K562 (cell line): ENCODE measurements around the gene TBC1D10A. TPM values are rescaled to one million over a fixed set of nuclear protein-coding genes. Genes with fewer than 3 reads are reported as not detected.

Experiments
- ATAC-seq: fragments of 200-7000 bp; cut with Tn5 transposase; 3 replicates; pipeline ENCODE4 v1.9.1; 2020; ENCODE audit warnings: moderate library complexity
- BruUV-seq: library from RNA; stranded (reverse); fragments of 400-500 nt; replicated peaks from 2 replicates; lab custom pipeline; 2021; lab: Mats Ljungman, UMichigan
- CTCF ChIA-PET: fragments of 300-600 bp; formaldehyde crosslinking; extraction: SDS; loops from one replicate; lab custom pipeline; 2021; ENCODE audit warnings: low intra/inter-chr PET ratio; lab: Yijun Ruan, JAX
- POLR2A ChIA-PET: fragments of 300-600, 350-650 bp; sonication (Branson Sonifier 250); formaldehyde crosslinking; extraction: SDS; loops from one replicate; lab custom pipeline; 2021; ENCODE audit warnings: antibody characterized with exemption, inconsistent platforms; lab: Yijun Ruan, JAX
- DNase-seq, 4 experiments: peaks; one replicate each; pipeline versions ENCODE4 v3.0.0 to v3.0.0-alpha.2; 2011 to 2018; ENCODE audit warnings: low spot score in 3 of 4, mixed read lengths in 3 of 4; ENCODE audit errors: extremely low read depth in 1 of 4
- FAIRE-seq: peaks from 2 replicates; lab custom pipeline; 2011; peaks lifted over from hg19 to GRCh38; lab: Jason Lieb, UNC
- H2AFZ ChIP-seq: 2 replicates; pipeline ENCODE4 v1.6.0; 2011; ENCODE audit warnings: low read depth, low read length, control low read depth, inconsistent platforms
- H3K27ac ChIP-seq: fragments of 200-600 bp; 3 replicates; pipeline ENCODE4 v1.8.0; 2011; ENCODE audit warnings: low read depth, mild to moderate bottlenecking, control low read depth, inconsistent platforms, low read length, moderate library complexity, mixed read lengths; ENCODE audit errors: extremely low read depth
- H3K27me3 ChIP-seq, 2 experiments: fragments of 300-600 bp in 1 of 2; 2 replicates in 1 of 2; 3 replicates in 1 of 2; pipeline versions ENCODE4 v1.6.0 to v1.8.0; 2011; ENCODE audit warnings: inconsistent platforms in 2 of 2, low read length in 2 of 2, mild to moderate bottlenecking in 1 of 2, mixed read lengths in 1 of 2, moderate library complexity in 1 of 2; ENCODE audit not compliant: control insufficient read depth in 2 of 2, insufficient read depth in 2 of 2
- H3K36me3 ChIP-seq: fragments of 300-600 bp; 3 replicates; pipeline ENCODE4 v1.8.0; 2011; ENCODE audit warnings: mild to moderate bottlenecking, low read length, inconsistent platforms; ENCODE audit not compliant: control insufficient read depth, insufficient read depth
- H3K4me1 ChIP-seq, 2 experiments: fragments of 200-600 bp in 1 of 2; replicated peaks in 1 of 2; 2 replicates in 1 of 2; 3 replicates in 1 of 2; pipeline versions ENCODE4 v1.5.1 to v1.8.0; 2011; ENCODE audit warnings: inconsistent platforms in 2 of 2, low read length in 2 of 2, mild to moderate bottlenecking in 1 of 2, mixed read lengths in 1 of 2, moderate library complexity in 1 of 2; ENCODE audit not compliant: control insufficient read depth in 2 of 2, insufficient read depth in 2 of 2
- H3K4me2 ChIP-seq: 2 replicates; pipeline ENCODE4 v1.6.1; 2011; ENCODE audit warnings: low read length, control low read depth, inconsistent platforms, mixed read lengths; ENCODE audit not compliant: insufficient read depth
- H3K4me3 ChIP-seq: fragments of 200-600 bp; sonication (generic), shearing (Covaris generic); 2 replicates; pipeline ENCODE4 v1.5.1; 2016; ENCODE audit warnings: control low read depth, inconsistent platforms
- H3K79me2 ChIP-seq: fragments of 200-600 bp; 3 replicates; pipeline ENCODE4 v1.8.0; 2011; ENCODE audit warnings: low read length, inconsistent platforms; ENCODE audit not compliant: control insufficient read depth, insufficient read depth
- H3K9ac ChIP-seq, 2 experiments: 2 replicates each; pipeline versions ENCODE4 v1.6.0 to v1.6.1; 2011; ENCODE audit warnings: low read depth in 2 of 2, low read length in 2 of 2, control low read depth in 1 of 2, inconsistent platforms in 1 of 2, mild to moderate bottlenecking in 1 of 2, mixed read lengths in 1 of 2; ENCODE audit not compliant: insufficient read depth in 1 of 2
- H3K9me1 ChIP-seq: one replicate; pipeline ENCODE4 v1.6.0; 2011; ENCODE audit warnings: inconsistent platforms, mild to moderate bottlenecking, low read length, moderate library complexity; ENCODE audit not compliant: control insufficient read depth, insufficient read depth
- H3K9me3 ChIP-seq: replicated peaks from 2 replicates; pipeline ENCODE4 v1.5.1; 2011; ENCODE audit warnings: low read depth, low read length, inconsistent platforms; ENCODE audit not compliant: control insufficient read depth, insufficient read depth
- H4K20me1 ChIP-seq: replicated peaks from 2 replicates; pipeline ENCODE4 v1.6.1; 2011; ENCODE audit warnings: low read length, inconsistent platforms, mixed read lengths; ENCODE audit not compliant: control insufficient read depth, insufficient read depth
- CEBPB ChIP-seq: fragments of 450-650 bp; IDR thresholded peaks from 2 replicates; pipeline ENCODE4 v1.6.1; 2016; ENCODE audit warnings: missing genetic modification characterization, missing compliant biosample characterization
- CREB1 ChIP-seq, 2 experiments: sonication (generic) in 1 of 2; formaldehyde crosslinking in 1 of 2; IDR thresholded peaks; 2 replicates each; pipeline versions ENCODE4 v1.6.1 to v1.8.0; 2012 to 2022; ENCODE audit warnings: inconsistent platforms in 1 of 2, mild to moderate bottlenecking in 1 of 2, missing genetic modification reagents in 1 of 2, moderate library complexity in 1 of 2
- FOXK1 ChIP-seq: sonication (generic); formaldehyde crosslinking; IDR thresholded peaks from 2 replicates; pipeline ENCODE4 v1.8.0; 2022; ENCODE audit warnings: missing genetic modification reagents, mild to moderate bottlenecking, borderline replicate concordance
- GABPA ChIP-seq: fragments of 200-800 bp; sonication (Bioruptor generic); conservative IDR thresholded peaks from 2 replicates; pipeline ENCODE4 v1.6.1; 2016; ENCODE audit warnings: low read depth, missing genetic modification characterization, missing compliant biosample characterization
- MAFF ChIP-seq: IDR thresholded peaks from 2 replicates; pipeline ENCODE4 v1.6.1; 2012; ENCODE audit warnings: low read length, improper control_type of control experiment
- MAFK ChIP-seq: IDR thresholded peaks from 2 replicates; pipeline ENCODE4 v1.6.1; 2011; ENCODE audit warnings: low read length, improper control_type of control experiment
- NCOA1 ChIP-seq: fragments of 450-650 bp; IDR thresholded peaks from 2 replicates; pipeline ENCODE4 v1.6.1; 2016; ENCODE audit warnings: low read depth
- POLR2H ChIP-seq: IDR thresholded peaks from 2 replicates; pipeline ENCODE4 v1.6.1; 2016; ENCODE audit warnings: missing genetic modification characterization, low read depth, mild to moderate bottlenecking, control low read depth, missing compliant biosample characterization, moderate library complexity
- ZNF282 ChIP-seq: sonication (generic); formaldehyde crosslinking; IDR thresholded peaks from 2 replicates; pipeline ENCODE4 v1.8.1; 2023; ENCODE audit warnings: missing genetic modification reagents
- ZNF316 ChIP-seq: fragments of 450-650 bp; IDR thresholded peaks from 2 replicates; pipeline ENCODE4 v1.6.1; 2016
- ZNF507 ChIP-seq: conservative IDR thresholded peaks from 2 replicates; pipeline ENCODE4 v1.6.1; 2017; ENCODE audit warnings: missing genetic modification characterization, missing compliant biosample characterization
- WGBS: fragments of 100-300 bp; shearing (Covaris generic); methylation state at CpG from one replicate; pipeline ENCODE4 v1.1.6; 2016; ENCODE audit warnings: low coverage, mixed read lengths; ENCODE audit not compliant: insufficient coverage; ENCODE audit errors: missing lambda C conversion rate; 5-methylcytosine and 5-hydroxymethylcytosine counted together
- in situ Hi-C: fragments of 300-500 bp; cut with MboI; formaldehyde crosslinking; loops from 4 replicates; pipeline ENCODE4 v1.15.0; 2018; ENCODE audit warnings: inconsistent platforms, mixed read lengths
- intact Hi-C: fragments of 100-400 bp; cut with micrococcal nuclease; formaldehyde crosslinking; loops from 2 replicates; pipeline ENCODE4 v1.14.2; 2022
- polyA plus RNA-seq, 8 experiments: library from polyadenylated mRNA; depleted of rRNA in 4 of 8; stranded (reverse) in 5 of 8; unstranded in 3 of 8; fragments of >200 nt; fragmentation: Nextera tagmentation in 2 of 8; fragmentation: Illumina TruSeq in 1 of 8; extraction: Ambion mirVana in 2 of 8; extraction: Trizol in 1 of 8; gene quantifications; 2 replicates each; pipeline versions ENCODE4 v1.2.1 to v1.2.3, GENCODE V29; 2011 to 2014; ENCODE audit warnings: inconsistent platforms in 1 of 8, missing spikeins in 1 of 8
- total RNA-seq, 7 experiments: library from RNA; depleted of rRNA in 6 of 7; stranded (reverse); fragments of >200 nt in 6 of 7; fragmentation: Illumina TruSeq in 2 of 7; extraction: Trizol in 2 of 7; gene quantifications; 2 replicates each; pipeline versions ENCODE4 v1.2.1 to v1.2.3, GENCODE V29; 2011 to 2021; ENCODE audit warnings: low replicate concordance in 1 of 7
- TF ChIP-seq, protein P1 (sequence below): sonication (generic); formaldehyde crosslinking; IDR thresholded peaks from 2 replicates; pipeline ENCODE4 v1.5.0; 2020; ENCODE audit warnings: missing genetic modification reagents
- TF ChIP-seq, protein P2 (sequence below), 2 experiments: fragments of 450-650 bp in 1 of 2; sonication (generic) in 1 of 2; formaldehyde crosslinking in 1 of 2; IDR thresholded peaks in 1 of 2; conservative IDR thresholded peaks in 1 of 2; 2 replicates each; pipeline versions ENCODE4 v1.6.1 to v1.8.1; 2016 to 2023; ENCODE audit warnings: mild to moderate bottlenecking in 2 of 2, moderate library complexity in 2 of 2, inconsistent platforms in 1 of 2, missing genetic modification reagents in 1 of 2
- TF ChIP-seq, protein P3 (sequence below): fragments of 250-450 bp; sonication (Bioruptor Pico); IDR thresholded peaks from 2 replicates; pipeline ENCODE4 v1.4.0; 2020
- TF ChIP-seq, protein P4 (sequence below): IDR thresholded peaks from 2 replicates; pipeline ENCODE4 v1.6.1; 2011; ENCODE audit warnings: borderline replicate concordance, low read depth, mild to moderate bottlenecking, moderate library complexity, low read length; ENCODE audit not compliant: insufficient read depth, poor library complexity, severe bottlenecking
- TF ChIP-seq, protein P5 (sequence below): IDR thresholded peaks from 3 replicates; pipeline ENCODE4 v1.6.1; 2011; ENCODE audit warnings: borderline replicate concordance, mild to moderate bottlenecking; ENCODE audit not compliant: insufficient read length, insufficient read depth

The TBC1D10A gene
- total and polyA plus RNA-seq, 9 of the 15 experiments (the other 6 are each of a cell fraction or from before 2014, with no cell fraction given) = 0.13 to 10.4 (median 4.6) TPM

DNA sequence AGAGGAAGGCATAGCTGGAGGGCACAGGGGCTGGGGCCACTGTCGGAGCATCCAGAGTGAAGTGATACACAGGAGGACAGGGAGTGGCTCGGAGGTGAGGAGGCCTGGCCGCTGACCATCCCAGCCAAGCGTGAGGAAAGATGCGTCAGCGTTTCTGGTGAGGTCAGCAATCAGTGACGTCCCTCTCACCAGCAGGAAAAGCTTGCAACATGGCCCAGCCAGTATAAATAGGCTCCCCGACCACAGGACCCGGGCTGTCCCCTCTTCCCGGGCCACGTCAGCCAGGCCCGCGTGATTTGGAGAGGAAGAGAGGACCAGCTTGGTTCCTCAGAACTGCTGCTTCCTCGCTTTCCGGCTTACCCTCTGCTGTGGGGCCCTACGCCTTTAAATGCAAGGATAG, 55.9 kb downstream of the TBC1D10A start:
- in situ Hi-C loops (no loop called here), intact Hi-C loops (no loop called here)
- Histone ChIP-seq H3K9me3 (no peaks in the 10 kb centered on the region), H3K27ac (no peak overlapping the region), H3K4me3 (no peak overlapping the region), H3K9me1 (no peaks in the 10 kb centered on the region), H3K4me1 (peaks cover 2 to 30% of the 10 kb centered on the region in 2 experiments; a peak in 4 of 5 replicates), H4K20me1 (no peaks in the 10 kb centered on the region; the same call in 1 of the 2 replicates), H2AFZ (no peak overlapping the region), H3K79me2 (no peaks in the 10 kb centered on the region), H3K27me3 (no peaks in the 10 kb centered on the region), H3K9ac (peak overlapping the region in 1 of 2 experiments; percentile 35; a peak in 2 of 4 replicates), H3K36me3 (no peaks in the 10 kb centered on the region), H3K4me2 (no peak overlapping the region)
- DNase-seq (peak; percentile 33 to 59 (median 49)), ATAC-seq (peak; percentile 70), FAIRE-seq (no peak)
- CTCF ChIA-PET = no interaction called here
- POLR2A ChIA-PET = interaction anchor here (0.7 to 1.0 kb wide), 3 partner anchors 12 to 236 kb away, joined by 3 to 5 read pairs (median 3); no protein-coding TSS in a partner anchor
- 15% methylated on average over 14 of the region's 16 CpGs for WGBS
- BruUV-seq = no TSS peak
- TF ChIP-seq, protein P1, sequence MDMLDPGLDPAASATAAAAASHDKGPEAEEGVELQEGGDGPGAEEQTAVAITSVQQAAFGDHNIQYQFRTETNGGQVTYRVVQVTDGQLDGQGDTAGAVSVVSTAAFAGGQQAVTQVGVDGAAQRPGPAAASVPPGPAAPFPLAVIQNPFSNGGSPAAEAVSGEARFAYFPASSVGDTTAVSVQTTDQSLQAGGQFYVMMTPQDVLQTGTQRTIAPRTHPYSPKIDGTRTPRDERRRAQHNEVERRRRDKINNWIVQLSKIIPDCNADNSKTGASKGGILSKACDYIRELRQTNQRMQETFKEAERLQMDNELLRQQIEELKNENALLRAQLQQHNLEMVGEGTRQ (CRISPR knock-in tag) = no peak
- TF ChIP-seq GABPA (tag) = no peak
- peak; percentile 78 for TF ChIP-seq MAFK
- TF ChIP-seq MAFF = peak; percentile 35; the same call in 1 of the 2 replicates
- TF ChIP-seq, protein P2, sequence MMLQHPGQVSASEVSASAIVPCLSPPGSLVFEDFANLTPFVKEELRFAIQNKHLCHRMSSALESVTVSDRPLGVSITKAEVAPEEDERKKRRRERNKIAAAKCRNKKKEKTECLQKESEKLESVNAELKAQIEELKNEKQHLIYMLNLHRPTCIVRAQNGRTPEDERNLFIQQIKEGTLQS (IDR thresholded peaks at IDR 0.05) = peak; percentile 76
- TF ChIP-seq, protein P2 (CRISPR knock-in tag; conservative IDR thresholded peaks at IDR 0.05) = no peak
- TF ChIP-seq POLR2H = no peak
- TF ChIP-seq, protein P3, sequence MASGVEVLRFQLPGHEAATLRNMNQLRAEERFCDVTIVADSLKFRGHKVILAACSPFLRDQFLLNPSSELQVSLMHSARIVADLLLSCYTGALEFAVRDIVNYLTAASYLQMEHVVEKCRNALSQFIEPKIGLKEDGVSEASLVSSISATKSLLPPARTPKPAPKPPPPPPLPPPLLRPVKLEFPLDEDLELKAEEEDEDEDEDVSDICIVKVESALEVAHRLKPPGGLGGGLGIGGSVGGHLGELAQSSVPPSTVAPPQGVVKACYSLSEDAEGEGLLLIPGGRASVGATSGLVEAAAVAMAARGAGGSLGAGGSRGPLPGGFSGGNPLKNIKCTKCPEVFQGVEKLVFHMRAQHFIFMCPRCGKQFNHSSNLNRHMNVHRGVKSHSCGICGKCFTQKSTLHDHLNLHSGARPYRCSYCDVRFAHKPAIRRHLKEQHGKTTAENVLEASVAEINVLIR = no peak
- no peak for TF ChIP-seq ZNF282 (CRISPR knock-in tag)
- TF ChIP-seq ZNF507 (tag) = no peak
- TF ChIP-seq, protein P4, sequence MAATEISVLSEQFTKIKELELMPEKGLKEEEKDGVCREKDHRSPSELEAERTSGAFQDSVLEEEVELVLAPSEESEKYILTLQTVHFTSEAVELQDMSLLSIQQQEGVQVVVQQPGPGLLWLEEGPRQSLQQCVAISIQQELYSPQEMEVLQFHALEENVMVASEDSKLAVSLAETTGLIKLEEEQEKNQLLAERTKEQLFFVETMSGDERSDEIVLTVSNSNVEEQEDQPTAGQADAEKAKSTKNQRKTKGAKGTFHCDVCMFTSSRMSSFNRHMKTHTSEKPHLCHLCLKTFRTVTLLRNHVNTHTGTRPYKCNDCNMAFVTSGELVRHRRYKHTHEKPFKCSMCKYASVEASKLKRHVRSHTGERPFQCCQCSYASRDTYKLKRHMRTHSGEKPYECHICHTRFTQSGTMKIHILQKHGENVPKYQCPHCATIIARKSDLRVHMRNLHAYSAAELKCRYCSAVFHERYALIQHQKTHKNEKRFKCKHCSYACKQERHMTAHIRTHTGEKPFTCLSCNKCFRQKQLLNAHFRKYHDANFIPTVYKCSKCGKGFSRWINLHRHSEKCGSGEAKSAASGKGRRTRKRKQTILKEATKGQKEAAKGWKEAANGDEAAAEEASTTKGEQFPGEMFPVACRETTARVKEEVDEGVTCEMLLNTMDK = no peak
- peak; percentile 96 for TF ChIP-seq ZNF316
- TF ChIP-seq CEBPB (tag) = peak; percentile 29; the same call in 1 of the 2 replicates
- TF ChIP-seq CREB1 (IDR thresholded peaks at IDR 0.05) = peak; percentile 70
- TF ChIP-seq CREB1 (CRISPR knock-in tag; IDR thresholded peaks at IDR 0.05) = peak; percentile 59; the same call in 1 of the 2 replicates
- TF ChIP-seq NCOA1 = no peak
- no peak for TF ChIP-seq FOXK1 (CRISPR knock-in tag)
- TF ChIP-seq, protein P5, sequence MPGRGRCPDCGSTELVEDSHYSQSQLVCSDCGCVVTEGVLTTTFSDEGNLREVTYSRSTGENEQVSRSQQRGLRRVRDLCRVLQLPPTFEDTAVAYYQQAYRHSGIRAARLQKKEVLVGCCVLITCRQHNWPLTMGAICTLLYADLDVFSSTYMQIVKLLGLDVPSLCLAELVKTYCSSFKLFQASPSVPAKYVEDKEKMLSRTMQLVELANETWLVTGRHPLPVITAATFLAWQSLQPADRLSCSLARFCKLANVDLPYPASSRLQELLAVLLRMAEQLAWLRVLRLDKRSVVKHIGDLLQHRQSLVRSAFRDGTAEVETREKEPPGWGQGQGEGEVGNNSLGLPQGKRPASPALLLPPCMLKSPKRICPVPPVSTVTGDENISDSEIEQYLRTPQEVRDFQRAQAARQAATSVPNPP = no peak
